GM21786 (cell line): ENCODE results near the gene BCL6B.

Experiments used
- ATAC-seq: cut with Tn5 transposase; IDR thresholded peaks from one replicate; pipeline ENCODE4 v1.9.1; 2021; ENCODE audit not compliant: unreplicated experiment

BCL6B gene

DNA sequence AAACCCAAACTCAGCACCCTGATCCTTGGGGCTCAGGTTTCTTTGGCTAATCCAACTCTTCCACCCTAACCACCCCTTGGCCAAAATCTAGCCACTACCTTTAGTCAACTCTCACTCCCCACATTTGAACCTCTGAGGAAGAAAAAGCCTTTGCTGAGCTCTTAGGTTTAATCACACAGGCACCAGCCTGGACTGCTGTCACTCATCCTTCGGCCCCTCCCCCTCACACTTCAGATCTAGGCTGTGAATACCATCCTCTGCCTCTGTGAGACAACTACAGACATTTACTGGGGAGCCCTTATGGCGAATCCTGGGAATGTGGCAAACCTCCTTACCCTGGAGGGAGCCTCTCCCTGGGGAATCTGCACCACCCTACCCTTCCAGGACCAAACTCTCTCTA lies 15.7 kb upstream of the BCL6B start:
- no peak for ATAC-seq

GRCh38 chr17:7010523-7010922 lies 12.3 kb upstream of the BCL6B start:
- ATAC-seq, result no peak

DNA sequence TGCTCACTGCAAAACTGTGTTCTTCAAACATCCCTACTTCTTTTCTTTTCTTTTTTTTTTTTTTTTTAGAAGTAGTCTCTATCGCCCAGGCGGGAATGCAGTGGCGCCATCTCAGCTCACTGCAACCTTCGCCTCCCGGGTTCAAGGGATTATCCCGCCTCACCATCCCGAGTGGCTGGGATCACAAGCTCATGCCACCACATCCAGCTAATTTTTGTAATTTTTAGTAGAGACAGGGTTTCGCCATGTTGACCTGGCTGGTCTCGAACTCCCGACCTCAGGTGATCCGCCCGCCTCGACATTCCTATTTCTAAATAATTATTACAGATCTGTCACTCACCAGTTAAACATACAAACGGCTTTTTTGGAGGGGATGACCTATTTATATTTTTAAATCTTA lies 11.4 kb upstream of the BCL6B start:
- ATAC-seq, result no peak

DNA sequence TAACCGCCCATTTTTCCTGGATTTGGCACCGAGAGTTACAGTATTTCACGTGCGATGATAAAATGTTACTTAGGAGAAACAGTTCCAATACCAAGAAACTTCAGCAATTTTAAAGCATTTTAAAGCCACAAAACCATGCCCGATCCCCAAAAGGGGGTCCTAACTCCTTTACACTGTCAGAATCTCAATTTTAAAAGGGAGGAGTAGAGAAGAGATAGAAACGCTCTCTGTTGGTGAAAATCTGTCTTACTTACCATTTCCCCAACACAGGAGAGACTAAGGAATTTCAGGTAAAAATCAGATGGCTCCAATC lies 11.0 kb upstream of the BCL6B start:
- ATAC-seq, result no peak

- peak; percentile 78 for ATAC-seq
These were observed 8.4 kb upstream of the BCL6B start for GRCh38 chr17:7014261-7014994.

DNA sequence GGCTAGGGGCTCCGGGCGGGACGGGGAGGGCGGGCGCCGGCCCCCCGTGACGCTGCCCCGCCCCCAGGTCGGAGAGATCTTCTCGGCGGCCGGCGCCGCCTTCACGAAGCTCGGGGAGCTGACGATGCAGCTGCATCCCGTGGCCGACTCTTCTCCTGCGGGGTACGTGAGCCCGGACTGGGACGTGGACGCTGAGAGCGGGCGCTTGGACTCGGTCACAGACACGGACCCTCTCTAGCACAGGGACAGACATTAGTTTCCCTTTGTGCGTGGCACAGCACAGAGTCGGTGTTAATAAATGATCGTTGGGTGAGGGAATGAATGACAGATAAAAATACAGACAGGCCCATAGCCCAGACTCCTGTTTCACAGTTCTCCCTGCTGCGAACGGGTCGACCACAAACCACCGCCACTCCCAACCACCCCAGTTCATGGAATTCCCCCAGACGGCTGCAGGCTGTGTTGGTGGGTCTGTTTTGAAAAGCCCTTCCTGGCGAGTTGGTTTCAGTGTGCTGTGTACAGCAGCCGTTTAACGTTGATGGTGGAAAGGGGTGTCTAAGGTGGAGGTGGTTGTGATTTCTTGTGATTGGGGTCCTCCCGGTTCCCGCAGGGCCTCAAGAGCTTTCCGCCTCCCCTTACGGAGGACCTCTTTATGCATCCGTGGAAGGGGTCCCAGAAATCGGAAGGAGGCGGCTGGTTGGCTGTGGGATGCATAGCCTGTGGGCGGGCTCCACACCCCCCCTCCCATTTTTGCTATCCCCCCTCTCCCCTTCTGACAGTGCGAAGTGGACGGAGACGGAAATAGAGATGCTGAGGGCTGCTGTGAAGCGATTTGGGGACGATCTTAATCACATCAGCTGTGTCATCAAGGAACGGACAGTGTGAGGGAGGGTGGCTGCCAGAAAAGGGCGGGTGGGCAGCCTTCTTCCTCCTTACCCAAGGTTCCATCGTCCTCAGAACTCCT lies 7.6 kb upstream of the BCL6B start:
- peak; percentile 13 for ATAC-seq

DNA sequence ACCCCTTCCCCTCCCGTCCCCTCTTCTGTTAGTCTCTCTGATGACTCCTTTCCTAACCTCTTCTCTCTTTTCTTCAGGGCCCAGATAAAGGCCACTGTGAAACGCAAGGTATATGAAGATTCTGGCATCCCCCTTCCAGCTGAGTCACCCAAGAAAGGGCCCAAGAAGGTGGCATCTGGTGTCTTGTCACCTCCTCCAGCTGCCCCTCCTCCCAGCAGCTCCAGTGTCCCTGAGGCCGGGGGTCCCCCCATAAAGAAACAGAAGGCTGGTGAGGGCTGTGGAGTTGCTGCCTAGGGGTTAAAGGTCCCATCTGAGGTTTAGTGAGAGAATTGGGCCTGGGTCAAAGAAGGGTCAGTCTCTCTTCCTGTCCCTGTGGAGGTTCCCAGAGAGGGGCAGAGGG lies 6.4 kb upstream of the BCL6B start:
- ATAC-seq, result no peak

- no peak for ATAC-seq
These were observed 5.7 kb upstream of the BCL6B start for GRCh38 chr17:7016886-7017826.

DNA sequence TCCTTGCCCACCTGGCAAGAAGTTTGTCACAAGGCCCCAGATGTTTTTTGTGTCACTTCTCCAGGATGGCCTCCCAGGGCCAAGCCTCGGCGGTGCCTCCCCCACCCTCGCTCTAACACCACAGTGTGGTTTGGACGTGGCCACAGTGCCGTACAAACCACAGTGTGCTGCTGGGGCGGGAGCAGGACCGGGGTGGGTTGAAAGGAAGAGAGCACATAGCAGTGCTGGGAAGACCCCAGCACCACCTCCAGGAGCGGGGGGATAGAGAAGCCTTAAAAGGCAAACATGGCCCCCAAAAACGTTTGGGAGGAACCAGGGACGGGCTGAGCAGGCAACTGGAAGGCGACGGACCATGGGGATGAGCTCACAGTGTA lies 5.0 kb upstream of the BCL6B start:
- no peak for ATAC-seq

DNA sequence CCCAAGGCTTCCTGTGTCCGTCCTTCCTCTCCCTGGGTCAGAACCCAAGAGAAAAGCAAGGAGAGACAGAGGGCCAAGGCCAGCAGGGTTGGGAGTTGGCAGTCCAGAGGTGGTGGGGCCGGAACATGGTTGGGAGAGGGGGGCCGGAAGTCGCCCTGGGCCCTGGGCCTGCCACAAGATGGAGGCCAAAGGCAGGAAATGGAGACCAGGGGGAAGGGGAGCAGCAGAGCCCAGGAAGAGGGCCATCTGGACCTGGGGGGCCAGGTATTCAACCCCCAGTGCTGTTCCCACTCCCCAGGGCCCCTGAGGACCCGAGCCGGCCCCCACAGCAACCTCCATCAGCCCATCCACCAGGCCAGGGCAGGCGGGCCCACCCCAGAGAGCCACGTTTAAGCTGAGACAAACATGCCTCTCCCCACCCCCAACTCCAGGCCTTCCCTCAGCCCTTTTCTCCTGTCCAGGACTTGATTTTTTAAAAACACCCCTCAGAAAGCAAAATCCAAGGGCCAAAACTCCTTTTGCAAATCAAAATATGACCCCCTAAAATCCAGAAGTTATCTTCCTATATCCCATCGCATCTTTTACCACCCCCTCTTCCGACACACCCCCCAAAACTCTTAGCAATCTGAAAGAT lies 4.4 kb upstream of the BCL6B start:
- ATAC-seq, result no peak

DNA sequence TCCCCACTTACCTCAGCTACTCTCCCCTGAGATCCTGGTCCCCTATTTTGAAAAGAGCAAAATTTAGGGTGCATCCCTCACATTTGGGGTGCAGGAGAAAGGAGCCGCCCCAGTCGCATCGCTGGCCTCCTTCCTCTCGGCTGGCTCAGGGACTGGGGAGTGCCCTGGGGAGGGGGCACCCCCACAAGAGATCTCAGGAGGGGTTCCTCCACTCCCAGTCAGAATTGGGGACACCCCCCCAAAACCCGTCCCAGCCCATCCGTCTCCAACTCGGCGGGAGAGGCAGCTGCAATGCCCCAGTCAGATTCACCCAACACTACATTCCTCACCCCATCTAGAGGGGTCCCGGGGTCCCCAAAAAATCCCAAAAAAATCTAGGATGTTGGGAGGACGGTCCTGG lies 3.5 kb upstream of the BCL6B start:
- ATAC-seq, result no peak

DNA sequence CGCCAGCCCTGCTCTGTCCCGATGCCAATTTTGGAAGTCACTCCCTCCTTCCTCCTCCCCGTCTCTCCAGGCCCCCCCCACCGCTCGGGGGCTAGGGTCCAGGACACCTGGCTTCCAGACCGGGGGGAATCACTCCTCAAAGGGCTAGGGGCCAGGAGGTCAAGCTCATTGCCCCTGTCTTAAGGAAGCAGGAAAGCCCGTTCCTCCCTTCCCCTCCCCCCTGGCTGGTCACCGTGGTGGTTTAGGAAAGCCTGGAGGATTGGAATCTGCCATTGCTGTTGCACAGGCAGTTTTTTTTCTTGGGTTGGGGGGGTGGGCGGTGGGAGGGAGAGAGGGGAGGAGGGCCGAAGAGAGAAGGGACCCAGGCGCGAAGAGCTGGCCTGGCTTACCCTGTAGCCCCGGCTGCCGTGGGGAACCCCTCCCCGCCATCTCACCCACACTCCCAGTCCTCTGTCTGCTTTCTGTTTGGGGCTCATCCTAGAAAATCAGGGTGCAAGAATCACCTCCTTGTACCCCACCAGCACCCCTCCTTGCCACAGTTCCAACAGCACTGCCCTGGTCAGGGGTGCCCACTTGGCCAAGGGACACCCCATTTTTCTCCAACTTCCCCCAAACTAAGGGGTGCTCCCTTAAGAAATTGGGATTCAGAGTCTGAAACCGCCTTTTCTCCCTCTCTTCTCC lies 2.9 kb upstream of the BCL6B start:
- no peak for ATAC-seq

DNA sequence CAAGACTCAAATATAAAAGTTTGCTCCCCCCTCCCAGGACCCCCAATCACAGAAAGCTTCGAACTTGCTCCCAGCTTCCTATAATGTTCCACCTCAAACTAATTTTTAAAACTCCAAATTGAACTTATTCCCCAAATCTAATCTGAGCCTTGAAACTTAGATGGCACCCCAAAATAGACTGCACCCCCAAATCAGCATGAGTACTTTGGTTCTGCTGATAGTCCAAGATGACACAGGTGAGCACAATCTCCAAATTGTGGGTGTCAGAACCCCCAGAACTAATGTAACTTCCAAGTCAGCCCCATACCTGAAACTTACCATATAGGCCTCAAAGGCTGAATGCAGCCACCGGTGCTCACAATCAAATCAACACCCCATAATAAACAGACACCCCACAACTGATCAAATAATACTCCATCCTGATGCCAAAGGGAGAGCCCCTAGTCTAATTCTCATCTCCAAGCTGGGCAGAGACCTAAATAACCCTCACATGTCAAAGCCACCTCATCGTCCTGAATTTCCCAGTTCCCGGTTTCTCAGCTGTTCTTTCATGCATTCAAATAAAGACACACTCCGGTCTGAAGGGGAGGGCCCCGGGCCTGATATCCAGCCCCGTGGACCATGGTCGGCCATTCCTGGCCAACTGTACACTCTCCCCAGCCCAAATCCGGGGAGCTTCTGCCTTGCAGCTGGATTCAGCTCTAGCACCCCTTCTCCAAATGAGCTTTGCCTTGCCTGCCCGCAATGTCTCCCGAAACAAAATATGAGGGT lies 1.8 kb upstream of the BCL6B start:
- no peak for ATAC-seq

DNA sequence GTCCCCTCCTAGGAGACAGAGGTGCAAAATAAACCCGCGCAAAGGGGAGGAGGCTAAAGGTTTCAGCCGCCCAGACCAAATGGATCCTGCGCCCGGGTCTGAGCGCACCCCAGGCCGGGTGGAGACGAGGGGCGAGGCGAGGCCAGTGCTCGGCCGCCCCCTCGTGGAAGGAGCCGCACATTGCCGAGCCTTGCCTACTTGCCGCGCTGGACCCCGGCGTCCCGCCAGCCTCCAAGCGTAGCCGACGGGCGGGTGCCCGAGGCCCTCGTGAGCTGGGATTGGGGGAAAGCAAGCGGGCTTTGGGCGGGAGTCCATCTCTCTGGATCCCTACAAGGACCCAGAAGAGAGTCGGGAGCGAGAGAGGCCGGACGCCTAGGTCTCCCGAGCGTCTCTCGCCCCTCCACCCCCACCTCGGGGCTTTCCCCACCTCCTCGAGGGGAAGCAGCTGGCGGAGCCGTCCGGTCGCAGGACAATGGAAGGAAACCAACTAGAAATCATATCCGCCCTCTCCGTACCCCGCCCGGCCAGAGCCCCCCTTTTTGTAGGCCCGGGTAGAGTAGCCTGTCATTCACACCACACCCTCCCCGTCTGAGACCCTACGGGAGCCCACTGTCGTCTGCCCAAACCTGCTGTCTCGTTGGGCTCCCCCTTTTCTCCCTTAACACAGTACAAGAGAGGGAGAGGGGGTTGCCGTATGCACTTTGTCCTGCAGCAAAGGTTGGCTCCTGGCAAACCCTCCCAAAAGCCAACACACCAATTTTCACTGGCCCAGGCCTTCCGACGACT lies 664 bp upstream of the BCL6B start:
- peak; percentile 69 for ATAC-seq

DNA sequence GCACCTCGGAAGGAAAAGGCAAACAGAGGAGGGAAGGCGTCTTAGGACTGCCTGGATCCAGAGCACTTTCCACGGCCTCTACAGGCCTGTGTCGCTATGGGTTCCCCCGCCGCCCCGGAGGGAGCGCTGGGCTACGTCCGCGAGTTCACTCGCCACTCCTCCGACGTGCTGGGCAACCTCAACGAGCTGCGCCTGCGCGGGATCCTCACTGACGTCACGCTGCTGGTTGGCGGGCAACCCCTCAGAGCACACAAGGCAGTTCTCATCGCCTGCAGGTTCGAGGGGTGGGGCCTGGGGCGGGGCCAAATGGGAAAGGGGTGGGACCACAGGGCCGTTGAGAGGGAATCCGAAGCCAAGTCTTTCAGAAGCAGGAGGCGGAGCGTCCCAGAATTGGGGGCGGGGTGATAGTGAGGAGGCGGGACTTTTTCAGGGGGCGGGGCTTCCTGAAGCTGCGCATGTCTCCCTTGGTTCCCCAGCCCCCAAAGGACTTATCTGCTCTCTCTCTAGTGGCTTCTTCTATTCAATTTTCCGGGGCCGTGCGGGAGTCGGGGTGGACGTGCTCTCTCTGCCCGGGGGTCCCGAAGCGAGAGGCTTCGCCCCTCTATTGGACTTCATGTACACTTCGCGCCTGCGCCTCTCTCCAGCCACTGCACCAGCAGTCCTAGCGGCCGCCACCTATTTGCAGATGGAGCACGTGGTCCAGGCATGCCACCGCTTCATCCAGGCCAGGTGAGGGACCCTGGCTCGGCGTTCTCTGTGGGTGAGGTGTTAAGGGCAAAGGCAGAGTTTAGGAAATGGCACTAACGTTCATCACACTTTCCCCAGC lies 939 bp downstream of the BCL6B start:
- ATAC-seq, result no peak

- ATAC-seq, result no peak
These were observed 1.5 kb downstream of the BCL6B start for GRCh38 chr17:7024402-7024785.

- no peak for ATAC-seq
These were observed 2.4 kb downstream of the BCL6B start for GRCh38 chr17:7025245-7025644.
